VCaP (cell line): ENCODE data around the gene ACVRL1.

Source experiments
- H3K27ac ChIP-seq: fragments of 450-650 bp; 2 replicates; pipeline ENCODE4 v1.5.1; 2017
- CTCF ChIP-seq: fragments of 450-650 bp; conservative IDR thresholded peaks from 2 replicates; pipeline ENCODE4 v1.5.1; 2017; ENCODE audit warnings: mild to moderate bottlenecking, moderate library complexity

The ACVRL1 gene

GRCh38 chr12:51914034-51914923, 7.0 kb downstream of the ACVRL1 start:
- TF ChIP-seq CTCF = no peak
- H3K27ac ChIP-seq = no peak overlapping the region

GRCh38 chr12:51915003-51915625, 7.8 kb downstream of the ACVRL1 start:
- no peak overlapping the region for H3K27ac ChIP-seq
- no peak for TF ChIP-seq CTCF

- no peak for TF ChIP-seq CTCF
- H3K27ac ChIP-seq = no peak overlapping the region
Observed at GRCh38 chr12:51915951-51916350, 8.6 kb downstream of the ACVRL1 start.

- no peak for TF ChIP-seq CTCF
- no peak overlapping the region for H3K27ac ChIP-seq
Observed at GRCh38 chr12:51917041-51917590, 9.8 kb downstream of the ACVRL1 start.

- no peak overlapping the region for H3K27ac ChIP-seq
- TF ChIP-seq CTCF = no peak
Observed at GRCh38 chr12:51917746-51918453, 10.6 kb downstream of the ACVRL1 start.

GRCh38 chr12:51920046-51920445, 12.7 kb downstream of the ACVRL1 start:
- H3K27ac ChIP-seq = no peak overlapping the region
- TF ChIP-seq CTCF = no peak
